CD4-positive, alpha-beta T cell treated with Interleukin-1 beta for 1 hour (primary cell): ENCODE results near the gene COQ2.

Source experiments
- DNase-seq, 2 donors: peaks; one replicate each; pipeline ENCODE4 v3.0.0-alpha.2; 2020 to 2022

COQ2 gene

GRCh38 chr4:83214079-83214478 lies 70.5 kb downstream of the COQ2 start:
- no peak for DNase-seq
